ENCODE measurements around the gene EIF1. TPM values are rescaled to one million over a fixed set of nuclear protein-coding genes. Genes with fewer than 3 reads are reported as not detected.

Gene EIF1
- polyA plus RNA-seq, 3 donors = 426 to 985 (median 580) TPM

DNA sequence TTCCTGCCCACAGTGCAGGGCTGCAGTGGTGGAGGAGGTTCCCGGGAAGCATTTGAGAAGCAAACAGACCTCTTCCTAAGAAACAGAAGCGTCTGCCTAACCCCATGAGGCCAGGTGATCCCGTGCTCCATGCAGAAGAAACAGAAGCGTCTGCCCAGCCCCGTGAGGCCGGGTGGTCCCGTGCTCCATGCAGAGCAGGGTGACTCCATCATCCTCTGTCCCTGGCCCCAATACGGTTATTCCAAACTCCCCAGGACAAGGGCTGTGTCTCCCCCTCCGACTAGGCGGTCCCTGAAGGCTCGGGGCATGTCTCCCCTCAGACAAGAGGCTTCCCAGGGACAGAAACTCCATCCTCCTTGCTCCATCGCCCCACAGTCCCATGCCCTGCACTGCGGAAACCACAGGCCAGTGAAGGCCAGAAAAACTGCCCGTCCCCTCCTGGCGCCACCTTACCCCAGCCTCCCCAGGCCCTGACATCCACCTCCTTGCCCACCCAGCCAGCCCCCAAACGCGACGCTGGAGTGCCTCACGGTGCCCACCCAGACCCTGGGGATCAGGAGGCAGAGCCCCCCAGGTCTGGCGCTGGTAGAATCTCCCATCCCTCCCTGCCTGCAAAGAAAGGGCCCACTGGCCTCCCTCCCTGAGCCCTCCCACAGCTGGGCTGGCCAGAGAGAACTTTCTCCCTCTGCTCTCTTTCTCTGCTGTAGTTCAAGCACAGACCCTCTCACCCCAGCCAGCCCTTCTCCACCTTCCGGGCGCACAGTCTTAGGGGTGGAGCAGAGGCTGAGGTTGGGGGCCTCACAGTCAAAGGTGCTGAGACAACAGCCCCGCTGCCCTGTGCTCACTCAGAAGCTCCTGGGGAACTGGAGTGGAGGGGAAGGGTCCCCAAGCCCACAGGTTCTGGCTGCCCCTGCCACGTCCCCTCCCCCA lies 33.7 kb upstream of the EIF1 start:
- no peak overlapping the region for H3K27ac ChIP-seq (ENCODE audit: low read depth, low read length)
- 74 to 81% (median 77%) methylated on average over 24 of the region's 24 CpGs for WGBS, 3 donors

DNA sequence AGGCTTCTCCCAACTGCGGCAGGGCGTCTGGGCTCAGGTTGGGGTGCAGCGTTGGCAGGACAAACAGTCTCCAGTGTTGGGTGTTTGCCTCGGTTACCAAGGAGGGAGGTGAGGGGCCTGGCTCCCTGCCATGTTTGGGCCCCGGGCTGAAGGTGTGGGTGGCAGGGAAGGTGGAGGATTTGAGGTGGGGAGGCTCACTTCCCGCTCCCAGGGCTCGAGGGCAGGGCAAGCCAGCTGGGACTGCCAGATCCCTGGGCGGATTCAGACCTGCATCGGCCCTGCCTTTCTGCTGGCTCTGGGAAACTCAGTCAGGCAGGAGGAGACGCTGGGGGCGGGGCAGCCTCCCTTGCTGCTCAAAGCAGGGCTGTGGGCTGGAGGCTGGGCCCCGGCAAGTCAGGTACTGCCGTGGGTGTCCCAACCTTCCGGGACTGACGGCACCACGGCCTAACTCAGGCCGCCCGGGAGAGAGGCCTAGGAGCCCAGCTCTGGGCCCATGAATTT lies 33.0 kb upstream of the EIF1 start:
- no peak overlapping the region for H3K27ac ChIP-seq (ENCODE audit: low read depth, low read length)
- WGBS, 3 donors = 60 to 70% (median 68%) methylated on average over 18 of the region's 18 CpGs

DNA sequence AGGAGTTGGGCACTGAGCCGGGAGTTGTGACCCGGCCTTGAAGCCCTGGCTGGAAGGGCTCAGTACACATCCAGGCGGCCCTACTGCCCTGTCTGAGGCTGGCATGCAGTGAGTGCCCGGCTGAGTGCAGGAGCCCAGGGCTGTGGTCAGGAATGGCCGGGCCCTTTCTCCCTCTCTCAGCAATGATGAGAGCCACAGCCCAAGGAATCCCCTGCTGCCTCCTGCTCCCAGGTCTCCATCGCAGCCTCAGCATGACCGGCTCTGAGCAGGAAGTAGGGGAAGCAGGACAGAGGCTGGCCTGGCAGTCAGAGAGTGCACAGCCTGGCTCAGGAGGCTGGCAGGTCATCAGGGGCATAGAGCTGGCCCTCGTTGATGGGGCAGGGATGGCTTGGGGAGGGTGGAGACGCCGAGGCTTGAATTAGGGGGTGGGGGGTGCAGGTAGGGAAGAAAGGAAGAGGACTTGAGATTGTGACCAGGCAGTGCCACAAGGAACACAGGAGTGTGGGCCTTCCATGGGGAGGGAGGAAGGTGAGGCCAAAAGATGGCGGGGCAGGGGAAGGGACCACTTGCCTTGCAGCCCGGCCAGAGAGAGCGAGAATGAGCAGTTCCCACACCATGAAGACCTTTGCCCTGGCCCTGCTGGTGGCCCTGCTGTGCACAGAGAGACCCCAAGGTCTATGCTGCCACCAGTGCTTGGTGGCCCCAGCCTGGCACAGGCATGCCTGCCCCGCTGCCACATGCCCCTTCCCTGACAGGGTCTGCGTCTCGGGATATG lies 32.2 kb upstream of the EIF1 start:
- 78 to 87% (median 82%) methylated on average over 16 of the region's 16 CpGs for WGBS, 3 donors
- H3K27ac ChIP-seq (ENCODE audit: low read depth, low read length) = no peak overlapping the region

DNA sequence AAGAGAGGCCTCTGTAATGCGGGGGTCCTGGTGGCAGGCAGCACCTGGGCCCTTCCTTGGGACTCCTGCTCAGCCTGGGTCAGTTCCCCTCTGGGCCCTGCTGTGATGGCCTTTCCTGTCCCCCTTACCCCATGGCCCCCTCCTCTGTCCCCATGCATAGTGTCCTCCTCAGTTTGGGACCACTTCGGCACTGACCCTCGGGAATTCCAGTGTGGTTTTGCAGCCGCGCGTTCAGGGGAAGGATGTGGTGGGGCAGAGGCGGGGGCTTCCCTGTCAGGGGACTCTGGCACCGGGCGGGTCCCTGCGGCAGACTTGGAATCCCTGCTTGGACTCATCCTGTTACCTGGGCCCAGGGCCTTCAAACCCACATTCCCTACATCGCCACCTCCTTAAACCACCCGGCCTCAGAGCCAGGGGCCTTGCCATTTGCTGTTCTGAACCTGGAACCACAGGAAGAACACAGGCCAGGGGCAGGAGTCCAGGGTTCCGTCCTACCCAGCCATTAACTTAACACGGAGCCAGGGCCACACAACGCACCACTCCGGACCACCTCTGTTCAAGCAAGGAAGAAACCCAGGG lies 31.4 kb upstream of the EIF1 start:
- 63 to 87% (median 66%) methylated on average over 14 to 16 of the region's 16 CpGs for WGBS, 3 donors
- H3K27ac ChIP-seq (ENCODE audit: low read depth, low read length) = no peak overlapping the region

DNA sequence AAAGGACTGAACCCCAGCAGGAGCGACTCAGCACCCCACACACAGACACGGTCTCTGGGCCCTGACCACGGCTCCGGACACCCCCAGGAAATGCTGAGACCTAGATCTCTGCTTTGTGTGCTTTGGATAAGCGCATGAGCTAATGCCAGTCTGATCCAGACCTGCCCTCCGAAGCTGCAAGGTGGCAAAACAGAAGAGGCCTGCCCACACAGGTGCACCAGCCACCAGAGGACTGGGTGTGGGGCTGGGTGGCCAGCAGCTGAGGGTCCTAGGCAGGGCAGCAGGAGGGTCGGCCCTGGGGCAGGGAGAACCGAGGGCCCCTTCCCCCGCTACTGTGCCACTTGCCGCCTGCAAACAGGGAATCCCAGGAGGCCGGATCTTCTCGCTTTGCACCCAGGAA lies 30.7 kb upstream of the EIF1 start:
- no peak overlapping the region for H3K27ac ChIP-seq (ENCODE audit: low read depth, low read length)
- WGBS, 3 donors = 85 to 87% (median 87%) methylated on average over 12 of the region's 12 CpGs

DNA sequence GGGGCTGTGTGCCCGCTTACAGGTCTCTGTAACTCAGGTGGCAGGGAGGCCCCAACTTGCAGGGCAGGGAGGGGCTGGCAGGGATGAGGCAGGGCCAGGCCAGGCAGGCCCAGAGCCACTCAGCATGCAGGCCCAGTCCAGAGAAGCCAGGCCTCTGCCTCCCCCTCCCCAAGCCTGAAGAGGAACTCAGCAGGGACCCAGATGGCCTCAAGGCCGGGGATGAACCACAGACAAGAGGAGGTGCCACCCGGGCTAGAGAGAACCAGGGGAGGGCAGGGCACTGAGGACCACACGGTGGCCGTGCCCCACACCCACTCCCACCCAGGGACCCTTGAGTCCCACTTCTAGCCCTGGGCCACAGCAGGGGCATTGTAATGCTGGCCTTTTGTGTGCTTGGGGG lies 29.8 kb upstream of the EIF1 start:
- 68 to 81% (median 80%) methylated on average over 4 to 5 of the region's 5 CpGs for WGBS, 3 donors
- no peak overlapping the region for H3K27ac ChIP-seq (ENCODE audit: low read depth, low read length)

DNA sequence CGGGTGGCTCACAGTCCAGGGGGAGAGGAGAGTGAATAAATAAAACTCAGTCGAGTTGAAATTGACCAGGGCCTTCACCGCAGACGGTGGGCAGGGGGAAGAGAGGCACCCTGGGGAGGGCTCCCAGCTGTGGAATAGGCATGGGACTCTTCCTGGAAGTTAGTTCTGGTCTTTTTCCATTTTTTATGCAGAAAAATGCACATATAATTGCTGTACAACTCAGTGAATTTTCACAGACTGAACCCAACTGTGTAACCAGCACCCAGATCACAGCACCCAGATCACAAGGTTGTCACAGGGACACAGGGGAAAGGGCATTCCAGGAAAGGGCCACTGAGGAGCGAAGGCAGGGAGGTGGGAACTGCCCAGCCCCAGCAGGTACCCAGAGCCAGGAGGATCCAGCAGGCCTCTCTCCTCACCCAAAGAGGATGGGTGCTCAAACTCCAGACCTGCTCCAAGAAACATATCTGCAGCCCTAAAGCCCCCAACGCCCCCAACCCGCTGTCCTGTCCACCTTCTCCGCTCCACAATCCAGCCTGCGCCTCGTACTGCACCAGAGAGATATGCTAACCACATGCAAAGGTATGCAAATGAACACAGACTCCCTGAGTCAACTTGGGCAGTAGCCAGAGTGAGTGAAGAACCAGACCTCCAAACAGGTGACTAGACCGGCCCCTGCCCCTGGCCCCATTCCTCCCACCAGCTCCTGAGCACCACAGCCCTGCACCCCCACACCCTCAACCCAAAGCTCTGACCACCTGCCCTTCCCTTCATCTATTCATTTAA lies 29.1 kb upstream of the EIF1 start:
- no peak overlapping the region for H3K27ac ChIP-seq (ENCODE audit: low read depth, low read length)
- 76 to 81% (median 80%) methylated on average over 11 of the region's 11 CpGs for WGBS, 3 donors

DNA sequence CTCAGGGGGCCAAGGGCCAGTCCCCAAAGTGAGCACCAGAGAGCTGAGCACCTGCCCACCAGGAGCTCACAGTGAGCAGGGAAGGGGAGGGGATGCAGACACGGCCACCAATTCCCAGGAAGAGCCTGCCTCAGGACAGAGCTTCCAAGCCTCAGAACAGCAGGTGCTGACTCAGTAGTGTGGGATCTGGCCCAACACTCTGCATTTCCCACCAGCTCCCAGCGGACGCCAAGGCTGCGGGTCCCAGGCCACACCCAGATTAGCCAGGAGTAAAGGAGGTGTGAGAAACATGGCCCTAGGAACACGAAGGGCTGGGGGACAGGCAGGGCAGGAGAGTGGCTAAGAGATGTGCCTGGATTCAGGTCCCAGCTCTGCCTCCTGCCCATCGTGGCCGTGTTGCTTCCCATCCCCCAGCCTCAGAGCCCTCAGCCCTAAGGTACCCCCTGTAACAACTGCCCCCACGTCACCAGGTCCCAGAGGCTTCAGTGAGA lies 28.4 kb upstream of the EIF1 start:
- 71 to 76% (median 76%) methylated on average over 8 of the region's 8 CpGs for WGBS, 3 donors
- H3K27ac ChIP-seq (ENCODE audit: low read depth, low read length) = no peak overlapping the region

DNA sequence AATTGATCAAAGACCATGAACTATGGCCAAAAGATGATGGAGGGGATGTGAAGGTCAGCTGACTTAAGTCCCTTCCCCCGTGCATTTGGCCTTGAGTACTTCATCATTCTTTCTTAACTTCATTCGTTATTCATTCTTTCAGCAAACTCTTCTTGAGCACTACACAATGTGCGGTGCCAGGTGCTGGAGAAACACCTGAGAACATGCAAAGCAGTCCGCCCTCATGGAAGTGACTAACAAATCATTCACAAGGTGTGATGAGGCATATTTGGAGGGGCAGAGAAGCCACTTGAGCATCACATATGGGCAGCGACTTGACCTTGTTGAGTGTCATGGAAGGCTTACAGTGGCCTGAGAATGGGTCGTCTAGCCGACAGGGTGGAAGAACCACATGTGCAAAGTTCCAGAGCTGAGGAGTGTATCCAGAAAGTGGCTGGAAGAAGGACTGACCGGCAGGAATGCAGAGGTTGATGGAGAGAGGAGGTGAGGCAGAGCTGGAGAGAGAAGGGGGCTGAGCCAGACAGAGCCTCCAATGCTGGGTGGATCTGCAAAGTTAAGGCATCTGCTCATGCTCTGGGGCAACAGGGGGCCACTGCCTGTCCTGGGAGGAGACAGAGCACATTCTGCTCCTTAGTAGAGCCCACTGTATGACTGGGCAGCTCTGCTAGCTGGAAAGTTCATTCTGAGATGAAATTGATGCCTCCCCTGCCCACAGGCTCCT lies 25.1 kb upstream of the EIF1 start:
- no peak overlapping the region for H3K27ac ChIP-seq (ENCODE audit: low read depth, low read length)
- 66 to 70% (median 69%) methylated on average over 8 of the region's 8 CpGs for WGBS, 3 donors

DNA sequence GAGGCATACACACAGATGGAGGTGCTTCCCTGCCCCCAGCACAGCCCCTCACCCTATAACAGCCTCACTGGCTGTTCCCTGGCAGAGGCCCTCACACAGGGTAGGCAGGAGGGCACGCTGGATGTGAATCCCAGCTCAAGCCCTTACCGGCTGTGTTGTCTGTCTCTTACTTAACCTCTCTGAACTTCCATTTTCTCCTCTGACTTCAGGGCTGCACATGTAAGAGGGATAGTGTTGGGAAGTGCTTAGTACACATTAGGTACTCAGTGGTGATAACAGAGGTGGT lies 24.6 kb upstream of the EIF1 start:
- H3K27ac ChIP-seq (ENCODE audit: low read depth, low read length) = no peak overlapping the region
- 82 to 88% (median 88%) methylated on average over 2 of the region's 2 CpGs for WGBS, 3 donors

DNA sequence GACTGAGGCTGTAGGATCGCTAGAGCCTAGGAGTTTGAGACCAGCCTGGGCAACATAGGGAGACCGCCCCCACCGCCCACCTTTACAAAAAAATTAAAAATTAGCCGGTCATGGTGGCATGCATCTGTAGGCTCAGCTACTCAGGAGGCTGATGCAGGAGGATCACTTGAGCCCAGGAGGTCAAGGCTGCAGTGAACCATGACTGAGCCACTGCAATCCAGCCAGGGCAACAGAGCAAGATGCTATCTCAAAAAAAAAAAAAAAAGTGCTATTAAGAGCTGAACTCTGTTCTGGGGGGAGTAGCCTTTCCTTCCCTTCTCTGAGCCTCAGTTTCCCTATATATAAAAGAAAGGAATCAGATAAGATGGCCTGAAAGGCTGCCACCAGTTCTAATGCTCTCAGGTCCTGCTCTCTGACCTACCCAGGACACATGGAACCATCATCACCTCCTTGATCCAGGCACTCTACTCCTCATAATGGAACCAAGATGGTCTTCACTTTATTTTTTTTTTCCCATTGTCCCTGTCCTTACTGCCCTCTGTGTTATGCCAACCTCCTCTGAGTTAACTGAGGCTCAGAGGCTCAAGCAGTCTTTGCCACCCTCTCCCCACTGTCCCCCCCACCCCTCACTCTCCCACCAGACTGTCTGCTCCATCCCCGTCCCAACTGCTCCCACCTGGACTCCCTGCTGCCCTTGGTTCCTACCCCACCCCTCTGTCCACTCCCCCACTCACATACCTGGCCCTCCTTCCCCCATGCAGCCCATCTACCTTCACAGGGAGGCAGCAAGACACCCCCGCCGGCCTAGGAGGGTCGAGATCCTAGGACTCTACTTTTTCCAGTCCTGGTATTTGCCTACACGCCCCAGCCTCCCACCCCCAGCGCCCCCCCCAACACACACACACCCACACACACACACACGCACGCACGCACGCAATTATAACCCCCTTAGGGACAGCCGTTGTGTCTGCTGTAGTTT lies 23.8 kb upstream of the EIF1 start:
- WGBS, 3 donors = 43 to 51% (median 43%) methylated on average over 13 to 15 of the region's 15 CpGs
- H3K27ac ChIP-seq (ENCODE audit: low read depth, low read length) = no peak overlapping the region

DNA sequence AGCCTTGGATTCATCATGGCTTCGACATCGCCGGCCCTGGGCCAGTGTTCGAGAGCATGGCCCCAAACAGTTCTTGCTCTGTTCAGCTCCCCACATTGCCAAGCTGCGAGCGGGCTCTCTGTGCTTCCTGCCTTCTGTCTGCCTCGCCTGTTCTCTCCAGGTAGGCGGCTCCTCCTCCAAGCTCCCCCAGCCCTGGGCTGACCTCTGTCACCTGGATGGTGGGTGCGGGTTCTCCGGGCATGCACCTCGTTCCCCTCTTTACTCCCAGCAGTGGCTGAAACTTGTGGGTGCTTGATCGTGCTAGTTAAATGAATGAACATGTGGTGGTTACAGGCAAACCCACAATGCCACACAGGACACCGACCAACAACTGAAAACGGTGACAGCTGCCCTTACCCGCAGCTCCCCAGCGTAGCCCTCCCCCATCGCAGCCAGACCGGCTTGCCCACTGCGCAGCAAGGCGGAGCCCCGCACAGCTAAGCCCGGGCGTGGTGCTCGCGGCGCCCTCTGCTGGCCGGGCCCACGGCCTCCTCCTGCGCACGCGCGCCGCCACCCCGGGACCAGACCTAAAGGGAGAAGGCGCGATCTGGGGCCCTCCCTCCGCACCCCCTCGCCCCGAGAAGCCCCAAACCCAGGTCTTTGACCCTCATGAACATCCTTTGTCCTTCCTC lies 23.0 kb upstream of the EIF1 start:
- 2% methylated on average over 38 to 39 of the region's 39 CpGs for WGBS, 3 donors
- no peak overlapping the region for H3K27ac ChIP-seq (ENCODE audit: low read depth, low read length)

DNA sequence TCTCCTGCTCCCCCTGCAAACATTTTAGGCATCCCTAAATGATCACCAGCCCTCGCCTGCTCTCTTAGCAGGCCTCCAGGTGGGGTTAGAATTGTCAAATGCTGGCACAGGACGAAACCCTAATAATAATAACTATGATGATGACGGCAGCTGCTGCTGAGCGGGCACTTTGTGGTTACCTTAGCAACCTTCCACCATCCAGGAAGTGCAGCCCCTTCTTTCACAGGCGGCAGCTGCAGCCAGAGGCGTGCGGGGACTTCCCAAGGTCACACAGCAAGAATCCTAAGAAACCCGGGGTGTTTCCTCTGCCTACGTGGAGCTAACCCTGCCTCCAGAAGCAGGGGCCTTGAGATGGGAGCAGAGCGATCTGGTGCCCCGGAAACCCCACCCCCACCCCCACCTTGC lies 22.4 kb upstream of the EIF1 start:
- 2 to 4% (median 4%) methylated on average over 11 of the region's 11 CpGs for WGBS, 3 donors
- no peak overlapping the region for H3K27ac ChIP-seq (ENCODE audit: low read depth, low read length)

DNA sequence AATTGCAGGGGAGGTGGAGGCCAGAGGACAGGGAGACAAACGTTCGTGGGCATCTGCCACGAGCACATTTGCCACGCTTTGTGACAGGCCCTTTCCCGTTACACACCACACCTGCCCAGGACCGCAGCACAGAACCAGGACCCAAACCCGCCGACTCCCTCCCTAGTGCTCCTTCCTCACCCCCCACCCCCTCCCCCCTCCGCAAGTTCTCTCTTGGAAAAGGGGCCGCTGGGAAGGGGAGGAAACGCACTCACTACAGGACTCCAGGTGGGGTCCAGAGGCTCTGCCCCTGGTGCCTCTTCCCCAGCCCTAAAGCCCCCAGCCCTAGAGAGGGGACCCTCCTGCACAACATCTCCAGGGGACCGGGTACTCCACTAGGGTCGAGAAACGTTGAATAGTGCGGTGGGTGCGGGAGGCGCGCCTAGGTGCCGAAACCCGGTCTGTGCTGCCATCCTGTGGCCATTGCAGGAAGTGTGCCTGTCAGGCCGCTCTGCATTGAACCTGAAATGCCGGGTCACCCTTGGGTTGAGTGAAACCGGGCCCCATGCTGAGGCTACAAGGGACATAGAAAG lies 21.9 kb upstream of the EIF1 start:
- 0 to 2% (median 1%) methylated on average over 22 to 23 of the region's 23 CpGs for WGBS, 3 donors
- H3K27ac ChIP-seq (ENCODE audit: low read depth, low read length) = no peak overlapping the region

DNA sequence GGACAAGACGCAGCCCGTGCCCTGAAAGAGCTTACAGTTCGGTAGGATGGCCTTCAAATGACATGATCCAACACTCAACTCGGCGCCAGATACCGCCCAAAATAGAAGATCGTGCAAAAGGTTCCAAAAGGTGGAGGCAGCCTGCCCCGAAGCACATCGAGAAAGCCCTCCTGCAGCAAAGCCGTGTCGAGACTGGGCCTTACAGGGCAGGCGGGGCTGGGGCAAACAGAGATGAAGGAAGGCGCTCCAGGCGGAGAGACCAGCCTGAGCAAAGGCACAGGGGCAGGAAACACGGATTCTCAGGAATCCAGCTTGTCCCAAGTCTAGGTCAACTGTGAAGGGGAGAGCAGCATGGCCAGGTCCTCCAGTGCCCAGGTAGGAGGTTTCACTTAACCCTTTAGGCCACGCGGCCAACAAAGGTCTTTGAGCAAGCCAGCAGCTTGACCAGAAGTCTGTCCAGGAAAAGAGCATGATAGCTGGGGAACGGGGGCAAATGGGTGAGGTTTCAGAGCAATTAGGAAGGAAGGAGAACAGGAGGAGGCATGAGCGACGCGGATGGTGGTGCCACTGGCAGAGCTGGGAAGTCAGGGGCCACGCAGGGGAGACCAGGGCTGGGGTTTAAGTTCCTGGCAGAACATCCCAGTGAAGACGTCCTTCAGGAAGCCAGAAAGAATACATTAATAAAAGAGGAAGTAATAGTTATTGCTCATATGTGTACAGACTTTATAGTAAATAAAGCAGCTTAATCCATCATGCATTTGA lies 21.2 kb upstream of the EIF1 start:
- H3K27ac ChIP-seq (ENCODE audit: low read depth, low read length) = no peak overlapping the region
- 40 to 54% (median 45%) methylated on average over 23 of the region's 23 CpGs for WGBS, 3 donors
